A549 treated with dexamethasone at 1 μM for 4 hours (cell line): ENCODE measurements around the gene EFNA3. TPM values are rescaled to one million over a fixed set of nuclear protein-coding genes. Genes with fewer than 3 reads are reported as not detected.

Source experiments
- total RNA-seq: library from RNA; stranded (reverse); fragments of 200-300 nt; extraction: Qiagen RNA extraction; gene quantifications from 5 replicates; pipeline ENCODE4 v1.2.3, GENCODE V29; 2022

The EFNA3 gene, protein sequence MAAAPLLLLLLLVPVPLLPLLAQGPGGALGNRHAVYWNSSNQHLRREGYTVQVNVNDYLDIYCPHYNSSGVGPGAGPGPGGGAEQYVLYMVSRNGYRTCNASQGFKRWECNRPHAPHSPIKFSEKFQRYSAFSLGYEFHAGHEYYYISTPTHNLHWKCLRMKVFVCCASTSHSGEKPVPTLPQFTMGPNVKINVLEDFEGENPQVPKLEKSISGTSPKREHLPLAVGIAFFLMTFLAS
- 12.6 to 15.3 TPM (median 13.8 TPM) in 5 replicates for total RNA-seq

DNA sequence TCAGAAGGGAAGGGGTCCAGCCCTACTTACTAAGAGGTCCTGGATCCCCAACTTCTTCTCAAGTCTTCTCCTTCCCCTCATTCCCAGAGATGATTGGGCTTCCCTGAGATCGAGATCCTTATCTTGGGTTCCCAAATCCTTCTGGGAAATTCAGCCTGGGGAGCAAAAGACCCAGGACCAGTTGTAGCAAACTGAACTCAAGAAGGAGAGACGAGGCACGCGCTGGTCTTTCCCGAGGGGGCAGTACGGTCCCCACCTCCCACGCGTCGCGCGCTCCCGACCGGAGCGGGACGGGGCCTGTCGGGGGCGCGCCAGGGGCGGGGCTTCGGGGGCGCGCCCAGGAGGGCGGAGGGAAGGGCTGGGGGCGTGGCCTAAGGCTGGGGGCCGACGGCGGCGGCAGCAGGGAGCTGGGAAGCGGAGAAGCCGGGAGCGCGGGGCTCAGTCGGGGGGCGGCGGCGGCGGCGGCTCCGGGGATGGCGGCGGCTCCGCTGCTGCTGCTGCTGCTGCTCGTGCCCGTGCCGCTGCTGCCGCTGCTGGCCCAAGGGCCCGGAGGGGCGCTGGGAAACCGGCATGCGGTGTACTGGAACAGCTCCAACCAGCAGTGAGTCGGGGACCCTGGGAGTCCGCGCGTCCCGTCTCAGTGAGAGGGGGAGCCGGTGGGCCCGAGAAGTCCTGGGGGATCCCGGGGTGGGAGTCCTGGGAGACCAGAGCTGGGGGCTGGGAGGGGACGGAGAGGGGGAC lies at the start of gene EFNA3:
TSS of gene EFNA3 (plus strand) at position 369 of the 741 bp plus-strand sequence. CDS start at position 474, 105 bp downstream.

DNA sequence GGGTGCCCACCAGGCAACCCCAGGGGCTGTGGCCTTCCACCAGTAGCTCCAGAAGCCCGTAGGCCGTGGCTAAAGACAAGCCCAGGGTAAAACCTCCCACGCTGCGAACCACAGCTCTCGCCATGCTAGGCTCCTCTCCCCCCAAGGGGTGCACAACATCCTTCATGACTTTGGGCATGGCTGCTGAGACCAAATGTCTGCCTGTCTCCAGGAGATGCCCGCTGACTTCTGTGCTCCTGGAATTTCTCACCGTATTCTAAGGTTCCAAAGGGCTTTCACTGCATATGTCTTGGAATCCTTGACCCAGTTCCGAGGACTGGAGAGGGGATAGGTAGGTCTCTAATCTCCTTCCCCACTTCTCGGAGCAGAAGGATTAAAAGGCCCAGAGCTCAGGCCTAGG lies 45.1 kb upstream of the EFNA3 start, which contains the start of the genes DCST1 and DCST2:
TSS of gene DCST1 (plus strand) at position 301 of the 400 bp plus-strand sequence. CDS start 213 bp downstream, outside the sequence.
TSS of gene DCST2 (minus strand) at position 258 of the 400 bp plus-strand sequence. CDS start at position 178, 80 bp downstream.

DNA sequence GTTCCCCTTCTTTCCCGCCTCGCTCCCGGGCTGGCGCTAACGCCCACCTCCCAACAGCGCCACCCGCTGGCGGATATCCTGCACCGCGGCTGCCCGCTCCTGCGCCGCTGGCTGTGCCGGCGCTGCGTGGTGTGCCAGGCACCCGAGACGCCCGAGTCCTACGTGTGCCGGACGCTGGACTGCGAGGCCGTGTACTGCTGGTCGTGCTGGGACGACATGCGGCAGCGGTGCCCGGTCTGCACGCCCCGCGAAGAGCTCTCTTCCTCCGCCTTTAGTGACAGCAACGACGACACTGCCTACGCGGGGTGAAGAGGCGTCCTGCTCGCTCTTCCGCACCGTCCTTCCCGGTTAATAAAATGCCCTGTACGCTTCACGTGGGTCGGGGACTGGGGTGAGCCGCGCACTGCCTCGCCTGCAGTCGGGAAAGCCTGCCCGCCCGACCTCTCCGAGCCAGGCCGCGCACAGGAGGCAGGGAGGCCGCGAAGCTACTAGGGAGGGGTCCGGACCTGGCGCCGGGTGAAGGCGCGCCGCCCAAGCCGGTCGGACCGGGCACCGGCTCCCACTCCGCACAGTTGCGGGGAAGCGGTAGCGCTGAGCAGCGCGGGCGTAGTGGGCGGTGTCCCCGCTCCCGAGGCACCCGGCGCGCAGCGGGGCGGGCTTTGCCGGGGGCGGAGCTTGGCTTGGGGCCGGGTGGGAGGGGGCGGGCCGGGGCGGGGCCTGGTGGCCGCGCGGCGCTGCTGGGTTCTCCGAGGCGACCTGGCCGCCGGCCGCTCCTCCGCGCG lies 27.9 kb upstream of the EFNA3 start, which contains the start of gene ADAM15:
TSS of gene ADAM15 (plus strand) at position 757 of the 782 bp plus-strand sequence. CDS start 71 bp downstream, outside the sequence.

DNA sequence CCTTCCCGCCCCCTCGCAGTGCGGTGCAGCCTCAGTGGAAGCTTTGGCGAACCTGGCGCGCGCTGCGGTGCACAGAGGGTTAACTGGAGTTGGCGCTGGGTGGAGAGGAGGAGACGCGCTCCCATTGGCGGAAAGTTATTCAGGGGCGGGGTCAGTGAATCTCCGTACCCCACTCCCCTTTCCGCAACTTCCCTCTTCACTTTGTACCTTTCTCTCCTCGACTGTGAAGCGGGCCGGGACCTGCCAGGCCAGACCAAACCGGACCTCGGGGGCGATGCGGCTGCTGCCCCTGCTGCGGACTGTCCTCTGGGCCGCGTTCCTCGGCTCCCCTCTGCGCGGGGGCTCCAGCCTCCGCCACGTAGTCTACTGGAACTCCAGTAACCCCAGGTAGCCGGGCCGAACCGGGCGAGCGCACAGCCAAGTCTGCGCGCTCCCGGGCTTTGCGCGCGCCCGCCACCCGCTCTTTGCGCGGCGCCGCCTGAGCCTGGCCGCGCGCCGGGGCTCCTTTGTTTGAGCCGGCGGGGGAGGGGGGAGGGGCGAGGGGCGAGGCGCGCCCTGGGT lies 15.0 kb upstream of the EFNA3 start, which contains the start of gene EFNA4:
TSS of gene EFNA4 (plus strand) at position 191 of the 561 bp plus-strand sequence. CDS start at position 275, 84 bp downstream.

DNA sequence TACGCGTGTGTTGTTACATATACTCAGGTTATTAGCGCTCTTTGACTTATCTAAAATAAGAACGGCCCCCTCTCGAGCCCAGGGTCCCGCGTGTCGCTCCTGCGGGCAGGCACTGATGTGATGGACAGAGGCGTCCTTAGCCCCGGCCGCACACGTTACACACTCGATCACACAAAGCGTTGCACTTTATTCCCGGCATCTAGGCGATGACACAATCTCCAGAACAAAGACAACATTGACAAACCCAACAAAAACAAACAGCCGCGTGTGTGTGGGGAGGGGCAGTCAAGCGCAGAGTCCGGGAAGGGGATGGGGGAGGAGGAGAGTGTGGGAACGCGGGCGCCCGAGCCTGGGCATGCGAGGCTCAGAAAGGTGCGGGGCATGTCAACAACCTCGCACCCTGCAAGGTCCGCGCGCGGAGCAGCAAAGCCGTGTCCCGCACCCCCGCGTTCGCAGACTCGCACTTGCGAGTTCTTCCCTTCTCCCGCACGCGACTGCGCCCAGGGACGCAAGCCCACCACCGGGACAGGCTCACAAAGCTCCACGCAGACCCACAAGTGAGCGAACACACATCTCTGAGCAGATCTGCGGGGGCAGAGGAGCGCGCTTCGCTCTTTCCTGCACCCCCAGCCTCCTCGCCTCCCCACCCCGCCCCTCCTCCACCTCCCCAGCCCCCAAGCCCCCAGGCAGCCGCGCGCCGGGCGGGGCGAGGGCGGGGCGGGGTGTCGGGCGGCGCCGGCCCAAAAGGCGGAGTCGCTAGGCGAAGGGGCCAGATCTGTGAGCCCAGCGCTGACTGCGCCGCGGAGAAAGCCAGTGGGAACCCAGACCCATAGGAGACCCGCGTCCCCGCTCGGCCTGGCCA lies 48.7 kb downstream of the EFNA3 start, which contains the start of gene EFNA1:
TSS of gene EFNA1 (plus strand) at position 772 of the 862 bp plus-strand sequence. CDS start 102 bp downstream, outside the sequence.

DNA sequence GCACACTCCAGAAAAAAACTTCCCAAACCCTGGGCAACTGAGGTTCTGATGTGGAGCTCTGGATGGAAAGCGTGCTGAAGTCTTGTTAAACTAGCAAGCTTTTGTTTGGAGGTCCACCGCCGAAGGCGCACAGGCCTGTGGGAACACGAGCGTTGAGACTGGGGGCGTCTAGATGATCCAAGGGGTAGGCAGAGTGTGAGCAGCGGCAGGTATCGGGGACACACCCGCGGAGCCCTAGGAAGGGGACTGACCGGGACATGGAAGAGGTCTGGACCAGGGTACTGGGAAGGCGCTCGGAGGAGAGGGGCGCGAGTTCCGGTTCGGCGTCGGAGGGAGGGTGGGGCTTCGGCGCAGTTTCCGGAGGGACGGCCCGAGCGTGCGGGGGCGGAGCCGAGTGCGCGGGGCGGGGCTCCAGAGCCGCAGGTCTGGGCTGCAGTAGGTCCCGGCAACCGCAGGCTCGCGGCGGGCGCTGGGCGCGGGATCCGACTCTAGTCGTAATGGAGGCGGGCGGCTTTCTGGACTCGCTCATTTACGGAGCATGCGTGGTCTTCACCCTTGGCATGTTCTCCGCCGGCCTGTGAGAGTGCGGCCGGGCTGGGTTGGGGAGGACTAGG lies 56.9 kb downstream of the EFNA3 start, which contains the start of gene SLC50A1:
TSS of gene SLC50A1 (plus strand) at position 438 of the 614 bp plus-strand sequence. CDS start at position 498, 60 bp downstream.

Other genes with a start within 250 kb of the EFNA3 start
- 0.02 to 0.11 TPM (median 0.05 TPM) in 5 replicates for gene KCNN3, start 208.6 kb upstream of the EFNA3 start, total RNA-seq
- gene PMVK, start 142.1 kb upstream of the EFNA3 start, total RNA-seq = 41.4 to 44.4 TPM (median 42.1 TPM) in 5 replicates
- gene PBXIP1, start 122.7 kb upstream of the EFNA3 start, total RNA-seq = 11.9 to 16.0 TPM (median 14.4 TPM) in 5 replicates
- gene PYGO2, start 117.1 kb upstream of the EFNA3 start, total RNA-seq = 19.4 to 23.1 TPM (median 22.1 TPM) in 5 replicates
- 209 to 336 TPM (median 304 TPM) in 5 replicates for gene SHC1, start 108.1 kb upstream of the EFNA3 start, total RNA-seq
- 301 to 343 TPM (median 324 TPM) in 5 replicates for gene CKS1B, start 104.2 kb upstream of the EFNA3 start, total RNA-seq
- gene FLAD1, start 95.5 kb upstream of the EFNA3 start, total RNA-seq = 39.1 to 45.0 TPM (median 43.1 TPM) in 5 replicates
- gene LENEP, start 85.3 kb upstream of the EFNA3 start, total RNA-seq = not detected in 5 replicates
- gene ZBTB7B, start 76.0 kb upstream of the EFNA3 start, total RNA-seq = 38.8 to 58.2 TPM (median 53.7 TPM) in 5 replicates
- 0.30 to 1.1 TPM (median 0.73 TPM) in 5 replicates for gene DCST2, start 45.1 kb upstream of the EFNA3 start, total RNA-seq
- 0.05 to 0.06 TPM (median 0.06 TPM) in 3 of 5 replicates, not detected in the others for gene DCST1, start 45.0 kb upstream of the EFNA3 start, total RNA-seq
- 68.8 to 122 TPM (median 111 TPM) in 5 replicates for gene ADAM15, start 27.5 kb upstream of the EFNA3 start, total RNA-seq
- gene EFNA4, start 15.1 kb upstream of the EFNA3 start, total RNA-seq = 14.0 to 17.2 TPM (median 14.8 TPM) in 5 replicates
- 16.4 to 24.1 TPM (median 18.9 TPM) in 5 replicates for gene EFNA1, start 49.0 kb downstream of the EFNA3 start, total RNA-seq
- gene SLC50A1, start 57.0 kb downstream of the EFNA3 start, total RNA-seq = 30.9 to 37.0 TPM (median 32.7 TPM) in 5 replicates
- gene DPM3, start 61.7 kb downstream of the EFNA3 start, total RNA-seq = 63.4 to 82.2 TPM (median 77.7 TPM) in 5 replicates
- 221 to 270 TPM (median 241 TPM) in 5 replicates for gene KRTCAP2, start 94.5 kb downstream of the EFNA3 start, total RNA-seq
- gene TRIM46, start 95.0 kb downstream of the EFNA3 start, total RNA-seq = 1.8 to 2.9 TPM (median 2.5 TPM) in 5 replicates
- 5.1 to 10.0 TPM (median 7.6 TPM) in 5 replicates for gene THBS3, start 129.1 kb downstream of the EFNA3 start, total RNA-seq
- 64.1 to 69.8 TPM (median 65.5 TPM) in 5 replicates for gene MTX1, start 129.9 kb downstream of the EFNA3 start, total RNA-seq
- 24.9 to 39.5 TPM (median 37.9 TPM) in 5 replicates for gene ENTREP3, start 176.6 kb downstream of the EFNA3 start, total RNA-seq
- 92.3 to 126 TPM (median 116 TPM) in 5 replicates for gene SCAMP3, start 183.5 kb downstream of the EFNA3 start, total RNA-seq
- 14.9 to 27.8 TPM (median 25.9 TPM) in 5 replicates for gene CLK2, start 194.7 kb downstream of the EFNA3 start, total RNA-seq
- gene HCN3, start 198.6 kb downstream of the EFNA3 start, total RNA-seq = 3.1 to 5.7 TPM (median 5.4 TPM) in 5 replicates
- not detected in 5 replicates for gene PKLR, start 222.6 kb downstream of the EFNA3 start, total RNA-seq
- gene FDPS, start 230.0 kb downstream of the EFNA3 start, total RNA-seq = 164 to 188 TPM (median 168 TPM) in 5 replicates
- gene RUSC1, start 242.1 kb downstream of the EFNA3 start, total RNA-seq = 35.2 to 46.8 TPM (median 45.3 TPM) in 5 replicates